RWPE1 (cell line): Measurements from ENCODE around the gene CCDC88C.

Source experiments
- CTCF ChIA-PET: fragments of 350-600 bp; sonication (Branson Sonifier 250); formaldehyde crosslinking; extraction: SDS; loops from one replicate; lab custom pipeline; 2021; lab: Yijun Ruan, JAX
- POLR2A ChIA-PET: fragments of 400-600 bp; formaldehyde crosslinking; extraction: SDS; loops from one replicate; lab custom pipeline; 2020; ENCODE audit warnings: antibody characterized with exemption; ENCODE audit not compliant: low non-redundant PET; lab: Yijun Ruan, JAX
- DNase-seq: peaks from one replicate; pipeline ENCODE4 v3.0.0; 2012; ENCODE audit warnings: low spot score
- H3K27ac ChIP-seq: fragments of 450-650 bp; 2 replicates; pipeline ENCODE4 v1.5.1; 2017
- TF ChIP-seq, protein P1 (sequence below): fragments of 450-650 bp; conservative IDR thresholded peaks from 2 replicates; pipeline ENCODE4 v1.5.1; 2017; ENCODE audit warnings: low read depth, mild to moderate bottlenecking

Gene CCDC88C

DNA sequence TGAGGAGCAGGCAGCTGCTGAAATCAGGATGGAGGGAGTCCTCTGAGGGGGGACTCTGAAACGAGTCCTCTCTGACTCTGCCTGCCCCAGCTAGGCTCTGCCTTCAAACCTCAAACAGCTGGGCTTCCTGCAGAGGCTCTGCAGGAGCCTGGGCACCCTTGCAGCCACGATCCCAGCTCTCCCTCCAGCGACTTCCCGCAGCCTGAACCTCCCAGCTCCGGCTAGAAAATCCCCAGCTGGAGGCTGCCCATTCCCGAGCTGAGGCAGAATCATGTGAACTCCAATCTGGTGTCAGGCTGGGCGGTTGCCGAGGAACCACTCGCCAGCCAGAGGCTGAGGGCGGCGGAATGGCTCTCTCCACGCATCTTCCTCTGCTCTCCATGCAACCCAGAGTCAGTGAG, 173.1 kb downstream of the CCDC88C start, which contains the start of gene GPR68:
GPR68 (minus strand) TSS at position 204 of the 401 bp plus-strand sequence. CDS start 9,654 bp downstream, outside the sequence.
- ChIA-PET POLR2A (interaction anchor here (0.7 kb wide), 1 partner anchor 45 kb away, joined by 3 read pairs; no protein-coding TSS in a partner anchor), CTCF (no interaction called here)
- DNase-seq, result no peak
- TF ChIP-seq, protein P1, sequence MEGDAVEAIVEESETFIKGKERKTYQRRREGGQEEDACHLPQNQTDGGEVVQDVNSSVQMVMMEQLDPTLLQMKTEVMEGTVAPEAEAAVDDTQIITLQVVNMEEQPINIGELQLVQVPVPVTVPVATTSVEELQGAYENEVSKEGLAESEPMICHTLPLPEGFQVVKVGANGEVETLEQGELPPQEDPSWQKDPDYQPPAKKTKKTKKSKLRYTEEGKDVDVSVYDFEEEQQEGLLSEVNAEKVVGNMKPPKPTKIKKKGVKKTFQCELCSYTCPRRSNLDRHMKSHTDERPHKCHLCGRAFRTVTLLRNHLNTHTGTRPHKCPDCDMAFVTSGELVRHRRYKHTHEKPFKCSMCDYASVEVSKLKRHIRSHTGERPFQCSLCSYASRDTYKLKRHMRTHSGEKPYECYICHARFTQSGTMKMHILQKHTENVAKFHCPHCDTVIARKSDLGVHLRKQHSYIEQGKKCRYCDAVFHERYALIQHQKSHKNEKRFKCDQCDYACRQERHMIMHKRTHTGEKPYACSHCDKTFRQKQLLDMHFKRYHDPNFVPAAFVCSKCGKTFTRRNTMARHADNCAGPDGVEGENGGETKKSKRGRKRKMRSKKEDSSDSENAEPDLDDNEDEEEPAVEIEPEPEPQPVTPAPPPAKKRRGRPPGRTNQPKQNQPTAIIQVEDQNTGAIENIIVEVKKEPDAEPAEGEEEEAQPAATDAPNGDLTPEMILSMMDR, result no peak
- H3K27ac ChIP-seq, result peak within 1 kb of the TSS; percentile 95

DNA sequence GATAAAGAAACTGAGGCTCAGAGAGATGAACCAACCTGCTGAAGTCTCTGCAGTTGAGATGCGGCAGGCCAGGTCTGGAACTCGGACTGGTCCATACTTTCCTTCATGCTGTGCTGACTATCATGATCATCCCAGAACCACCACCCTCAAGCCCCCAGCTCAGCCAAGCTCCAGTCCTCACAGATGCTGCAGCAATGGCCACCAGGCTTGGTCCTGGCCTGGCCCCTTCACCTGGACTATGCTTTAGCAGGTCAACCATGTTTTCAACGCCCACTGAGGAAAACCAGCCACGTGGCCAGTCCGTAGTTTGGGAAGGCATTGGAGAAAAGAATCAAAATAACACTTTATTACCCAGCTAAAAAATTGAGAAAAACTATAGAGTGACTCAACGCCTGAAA, 174.5 kb downstream of the CCDC88C start:
- H3K27ac ChIP-seq, result peak overlapping the region; percentile 95
- DNase-seq, result no peak
- CTCF ChIA-PET, result interaction anchor here (0.7 kb wide), 1 partner anchor 987 kb away, joined by 3 read pairs; the partner anchor contains the start of gene PSMC1
- POLR2A ChIA-PET, result no interaction called here
- TF ChIP-seq, protein P1, result no peak

GRCh38 chr14:91242635-91243034, 175.0 kb downstream of the CCDC88C start:
- TF ChIP-seq, protein P1, result no peak
- POLR2A ChIA-PET, result no interaction called here
- CTCF ChIA-PET, result no interaction called here

DNA sequence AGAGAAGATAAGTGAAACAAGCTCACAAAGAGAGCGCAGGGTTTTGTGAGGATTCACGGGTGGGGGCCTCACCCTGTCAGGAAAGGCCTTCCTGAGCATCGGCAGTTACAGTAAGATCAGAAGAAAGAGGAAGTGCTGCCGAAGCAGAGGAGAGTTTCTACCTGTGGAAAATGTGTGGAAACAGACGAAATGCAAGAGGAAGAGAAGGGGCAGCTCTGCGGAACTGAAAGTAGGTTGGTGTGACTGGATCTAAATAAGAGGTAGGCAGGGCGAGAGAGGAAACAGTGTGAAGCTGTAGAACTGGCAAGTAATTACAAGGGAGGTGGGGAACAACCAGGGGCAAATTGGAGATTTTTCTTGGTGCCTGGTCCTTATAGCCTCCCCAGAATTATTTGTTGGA, 175.8 kb downstream of the CCDC88C start:
- ChIA-PET POLR2A (no interaction called here), CTCF (interaction anchor here (0.6 kb wide), 1 partner anchor 46 kb away, joined by 4 read pairs; no protein-coding TSS in a partner anchor)
- H3K27ac ChIP-seq, result no peak overlapping the region
- TF ChIP-seq, protein P1, result no peak
- no peak for DNase-seq

More at GRCh38 chr14:91242635-91243034, 175.0 kb downstream of the CCDC88C start:
- no peak for DNase-seq
- peak overlapping the region; percentile 95 for H3K27ac ChIP-seq

DNA sequence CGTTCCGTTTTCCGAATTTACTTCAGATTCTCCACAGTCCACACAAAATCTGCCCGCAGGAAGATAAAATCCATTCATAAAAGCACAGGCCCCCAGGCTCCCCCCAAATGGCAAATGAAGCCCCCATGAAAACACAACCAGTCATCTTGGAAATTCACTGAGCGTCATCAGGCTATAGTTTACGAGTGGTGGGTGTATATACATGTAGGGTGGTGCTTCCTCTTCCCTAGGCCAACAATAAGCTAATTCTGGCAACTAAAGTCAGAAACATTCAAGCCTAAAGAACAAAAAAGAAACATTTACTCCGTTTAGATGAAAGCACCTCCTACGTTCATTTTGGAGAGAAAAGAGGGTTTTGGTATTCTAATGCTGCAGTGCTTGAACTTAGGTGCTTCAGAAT, 179.0 kb downstream of the CCDC88C start:
- no peak for DNase-seq
- TF ChIP-seq, protein P1, result no peak
- CTCF ChIA-PET, result interaction anchor here (0.7 kb wide), 1 partner anchor 19 kb away, joined by 4 read pairs; no protein-coding TSS in a partner anchor
- POLR2A ChIA-PET, result no interaction called here
- peak overlapping the region; percentile 24; the same call in 1 of the 2 replicates for H3K27ac ChIP-seq

GRCh38 chr14:91238085-91238484, 179.5 kb downstream of the CCDC88C start:
- H3K27ac ChIP-seq, result peak overlapping the region; percentile 24; the same call in 1 of the 2 replicates
- no peak for DNase-seq
- TF ChIP-seq, protein P1, result no peak
- POLR2A ChIA-PET, result no interaction called here
- CTCF ChIA-PET, result interaction anchor here (0.7 kb wide), 1 partner anchor 19 kb away, joined by 4 read pairs; no protein-coding TSS in a partner anchor
